Retinal pigment epithelial cell (primary cell): ENCODE data around the gene APLP2.
"Not testable (repeated sequence)": the region's sequence is repeated elsewhere in the genome, so short reads cannot be mapped to it uniquely, and the experiment has no call there.

Experiments used
- DNase-seq: peaks from one replicate; pipeline ENCODE4 v3.0.0-alpha.2; 2010; ENCODE audit warnings: low read depth
- H3K4me3 ChIP-seq: 2 replicates; pipeline ENCODE4 v1.5.1; 2011; ENCODE audit warnings: mild to moderate bottlenecking, low read length, control low read depth, moderate library complexity
- CTCF ChIP-seq: conservative IDR thresholded peaks from 2 replicates; pipeline ENCODE4 v1.5.1; 2011; ENCODE audit warnings: low read depth, low read length, control low read depth, inconsistent platforms

APLP2 gene

GRCh38 chr11:130088217-130088616 is 18.5 kb downstream of the APLP2 start:
- DNase-seq = no peak
- no peak for TF ChIP-seq CTCF
- H3K4me3 ChIP-seq = no peak overlapping the region

GRCh38 chr11:130088919-130089673 is 19.4 kb downstream of the APLP2 start:
- no peak for DNase-seq
- no peak for TF ChIP-seq CTCF

GRCh38 chr11:130089674-130090073 is 20.0 kb downstream of the APLP2 start:
- TF ChIP-seq CTCF = no peak
- no peak overlapping the region for H3K4me3 ChIP-seq
- DNase-seq = no peak

More at GRCh38 chr11:130088919-130089673, 19.4 kb downstream of the APLP2 start:
- H3K4me3 ChIP-seq = no peak overlapping the region

GRCh38 chr11:130090517-130090916 is 20.8 kb downstream of the APLP2 start:
- not testable (repeated sequence) for H3K4me3 ChIP-seq, DNase-seq

- not testable (repeated sequence) for H3K4me3 ChIP-seq, DNase-seq
Observed at GRCh38 chr11:130091169-130091568, 21.5 kb downstream of the APLP2 start.

GRCh38 chr11:130092661-130093060 is 23.0 kb downstream of the APLP2 start:
- DNase-seq = no peak
- no peak for TF ChIP-seq CTCF
- no peak overlapping the region for H3K4me3 ChIP-seq

- DNase-seq = no peak
- no peak overlapping the region for H3K4me3 ChIP-seq
- no peak for TF ChIP-seq CTCF
Observed at GRCh38 chr11:130094614-130095013, 24.9 kb downstream of the APLP2 start.

GRCh38 chr11:130095326-130095725 is 25.6 kb downstream of the APLP2 start:
- TF ChIP-seq CTCF = no peak
- no peak for DNase-seq
- H3K4me3 ChIP-seq = no peak overlapping the region
